Kidney epithelial cell (primary cell): ENCODE results near the gene LSS. TPM values are rescaled to one million over a fixed set of nuclear protein-coding genes. Genes with fewer than 3 reads are reported as not detected.

Experiments
- DNase-seq: peaks from one replicate; pipeline ENCODE4 v3.0.0-alpha.2; 2010; ENCODE audit warnings: low read depth
- H3K27me3 ChIP-seq: 2 replicates; pipeline ENCODE4 v1.6.0; 2011; ENCODE audit warnings: low read length; ENCODE audit not compliant: control insufficient read depth, insufficient read depth
- H3K36me3 ChIP-seq: 2 replicates; pipeline ENCODE4 v1.5.1; 2011; ENCODE audit warnings: low read length; ENCODE audit not compliant: control insufficient read depth, insufficient read depth
- H3K4me3 ChIP-seq: 2 replicates; pipeline ENCODE4 v1.5.1; 2011; ENCODE audit warnings: low read depth, mild to moderate bottlenecking, control low read depth, low read length
- CTCF ChIP-seq: IDR thresholded peaks from 2 replicates; pipeline ENCODE4 v1.5.1; 2011; ENCODE audit warnings: mild to moderate bottlenecking, moderate library complexity, low read length, control low read depth, inconsistent platforms; ENCODE audit not compliant: insufficient read depth, poor library complexity, severe bottlenecking
- total RNA-seq: library from RNA; depleted of rRNA; stranded (reverse); fragments of >200 nt; gene quantifications from 2 replicates; pipeline ENCODE4 v1.2.3, GENCODE V29; 2015

LSS gene
- total RNA-seq, 1 donor from 2014 or later, result 74.5 TPM

- no peak overlapping the region for H3K4me3 ChIP-seq
- H3K36me3 ChIP-seq, result no peaks in the 10 kb centered on the region
- TF ChIP-seq CTCF, result no peak
- no peak for DNase-seq
- H3K27me3 ChIP-seq, result peaks cover 25% of the 10 kb centered on the region
Measured at GRCh38 chr21:46138383-46138970, 90.1 kb downstream of the LSS start.

Other genes starting within 250 kb of the LSS start
- gene COL6A1, start 247.0 kb downstream of the LSS start, total RNA-seq, result 226 and 298 TPM in 2 replicates
- gene COL6A2, start 130.7 kb downstream of the LSS start, total RNA-seq, result 373 and 431 TPM in 2 replicates
- gene FTCD, start 73.2 kb downstream of the LSS start, total RNA-seq, result 0.33 TPM in 1 of 2 replicates, not detected in the other
- 10.9 and 16.7 TPM in 2 replicates for gene SPATC1L, start 44.3 kb downstream of the LSS start, total RNA-seq
- gene MCM3AP, start 56.8 kb upstream of the LSS start, total RNA-seq, result 63.7 and 81.6 TPM in 2 replicates
- gene YBEY, start 57.6 kb upstream of the LSS start, total RNA-seq, result 19.4 and 23.7 TPM in 2 replicates
- 1.5 and 2.5 TPM in 2 replicates for gene C21orf58, start 95.1 kb upstream of the LSS start, total RNA-seq
- gene PCNT, start 95.4 kb upstream of the LSS start, total RNA-seq, result 21.6 and 22.2 TPM in 2 replicates
- 16.0 and 22.6 TPM in 2 replicates for gene DIP2A, start 230.1 kb upstream of the LSS start, total RNA-seq